Uterus (tissue), 2 donors: ENCODE measurements around the gene CEMIP.

Experiments used
- CTCF ChIP-seq, 4 experiments: fragments of 200-600 bp in 2 of 4; fragments of 450-650 bp in 2 of 4; sonication (generic) in 2 of 4; IDR thresholded peaks; one replicate each; pipeline ENCODE4 v1.5.1; 2016 to 2019; ENCODE audit warnings: antibody characterized with exemption in 4 of 4, mild to moderate bottlenecking in 2 of 4, moderate library complexity in 1 of 4
- POLR2A ChIP-seq, 2 donors: fragments of 450-650 bp; IDR thresholded peaks; one replicate each; pipeline ENCODE4 v1.6.1; 2016; ENCODE audit warnings: antibody characterized with exemption in 2 of 2, mild to moderate bottlenecking in 1 of 2, moderate library complexity in 1 of 2

DNA sequence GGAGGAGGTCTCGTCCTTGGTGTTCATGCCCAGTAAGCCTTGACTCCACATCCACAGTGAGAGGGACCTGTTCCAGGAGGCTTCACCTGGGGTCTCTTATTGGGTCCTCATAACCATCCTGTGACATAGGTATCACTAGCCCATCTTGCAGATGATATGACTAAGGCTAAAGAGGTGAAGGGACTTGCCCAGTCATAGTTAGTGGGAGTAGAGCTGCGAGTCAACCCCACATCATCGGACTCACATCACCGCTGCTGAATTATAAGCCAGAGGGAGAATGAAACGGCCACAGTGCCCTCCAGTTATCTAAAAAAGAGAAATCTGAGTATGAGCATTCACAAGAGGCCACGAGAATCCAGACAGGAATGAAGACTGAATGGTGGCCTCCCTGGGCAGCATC, 144.5 kb downstream of the CEMIP start:
- TF ChIP-seq POLR2A (IDR thresholded peaks at IDR 0.05) (no peak), CTCF (IDR thresholded peaks at IDR 0.05) (no peak)
